ENCODE data around the gene GPR108.
"Not testable (repeated sequence)": the region's sequence is repeated elsewhere in the genome, so short reads cannot be mapped to it uniquely, and the experiment has no call there.

DNA sequence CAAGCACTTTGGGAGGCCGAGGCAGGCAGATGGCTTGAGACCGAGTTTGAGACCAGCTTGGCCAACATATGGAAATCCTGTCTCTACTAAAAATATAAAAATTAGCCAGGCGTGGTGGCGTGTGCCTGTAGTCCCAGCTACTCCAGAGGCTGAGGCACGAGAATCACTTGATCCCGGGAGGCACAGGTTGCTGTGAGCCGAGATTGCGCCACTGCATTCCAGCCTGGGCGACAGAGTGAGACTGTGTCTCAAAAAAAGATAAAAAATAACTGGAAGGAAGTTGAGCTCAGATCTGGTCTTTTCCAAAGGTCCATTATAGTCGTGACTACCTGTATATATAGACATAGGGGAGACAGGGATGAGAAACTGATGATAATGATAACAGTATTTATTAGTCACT lies 11.2 kb upstream of the GPR108 start:
- not testable (repeated sequence) for TF ChIP-seq CTCF (conservative IDR thresholded peaks at IDR 0.05; ENCODE audit: low read depth, low read length); EZH2 (IDR thresholded peaks at IDR 0.05; ENCODE audit: borderline replicate concordance, low read depth, low read length, poor library complexity, severe bottlenecking)
